Panc1 (cell line): ENCODE data around the gene AHNAK.

Source experiments
- POLR2AphosphoS5 ChIP-seq: IDR thresholded peaks from 2 replicates; pipeline ENCODE4 v1.6.1; 2012; ENCODE audit warnings: mild to moderate bottlenecking, low read depth, low read length, moderate library complexity
- REST ChIP-seq, 2 experiments: IDR thresholded peaks; 2 replicates each; pipeline ENCODE4 v1.6.1; 2011 to 2012; ENCODE audit warnings: low read depth in 2 of 2, control low read depth in 1 of 2, low read length in 1 of 2, mild to moderate bottlenecking in 1 of 2, moderate library complexity in 1 of 2; ENCODE audit not compliant: insufficient read depth in 1 of 2
- SIN3A ChIP-seq: IDR thresholded peaks from 2 replicates; pipeline ENCODE4 v1.6.1; 2012; ENCODE audit warnings: low read depth, mild to moderate bottlenecking, low read length, moderate library complexity, borderline replicate concordance; ENCODE audit not compliant: insufficient read depth
- TCF7L2 ChIP-seq: IDR thresholded peaks from 2 replicates; pipeline ENCODE4 v1.6.1; 2011; ENCODE audit warnings: mild to moderate bottlenecking, low read depth, low read length, inconsistent platforms
- TF ChIP-seq, protein P1 (sequence below): fragments of 450-650 bp; IDR thresholded peaks from 2 replicates; pipeline ENCODE4 v1.5.1; 2017; ENCODE audit warnings: mild to moderate bottlenecking

GRCh38 chr11:62514151-62514550, 32.5 kb downstream of the AHNAK start:
- TF ChIP-seq, protein P1, sequence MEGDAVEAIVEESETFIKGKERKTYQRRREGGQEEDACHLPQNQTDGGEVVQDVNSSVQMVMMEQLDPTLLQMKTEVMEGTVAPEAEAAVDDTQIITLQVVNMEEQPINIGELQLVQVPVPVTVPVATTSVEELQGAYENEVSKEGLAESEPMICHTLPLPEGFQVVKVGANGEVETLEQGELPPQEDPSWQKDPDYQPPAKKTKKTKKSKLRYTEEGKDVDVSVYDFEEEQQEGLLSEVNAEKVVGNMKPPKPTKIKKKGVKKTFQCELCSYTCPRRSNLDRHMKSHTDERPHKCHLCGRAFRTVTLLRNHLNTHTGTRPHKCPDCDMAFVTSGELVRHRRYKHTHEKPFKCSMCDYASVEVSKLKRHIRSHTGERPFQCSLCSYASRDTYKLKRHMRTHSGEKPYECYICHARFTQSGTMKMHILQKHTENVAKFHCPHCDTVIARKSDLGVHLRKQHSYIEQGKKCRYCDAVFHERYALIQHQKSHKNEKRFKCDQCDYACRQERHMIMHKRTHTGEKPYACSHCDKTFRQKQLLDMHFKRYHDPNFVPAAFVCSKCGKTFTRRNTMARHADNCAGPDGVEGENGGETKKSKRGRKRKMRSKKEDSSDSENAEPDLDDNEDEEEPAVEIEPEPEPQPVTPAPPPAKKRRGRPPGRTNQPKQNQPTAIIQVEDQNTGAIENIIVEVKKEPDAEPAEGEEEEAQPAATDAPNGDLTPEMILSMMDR = no peak
- TF ChIP-seq POLR2AphosphoS5 (no peak), REST (IDR thresholded peaks at IDR 0.05; ENCODE audit: insufficient read depth in 1 of 2, low read depth in 2 of 2, low read length in 1 of 2) (no peak), SIN3A (peak; percentile 80; the same call in 1 of the 2 replicates), TCF7L2 (no peak)
